Activated T-cell treated with anti-CD3 and anti-CD28 coated beads, Interleukin-2, amount 50 U/mL, for 72 hours (primary cell): ENCODE measurements around the gene DHCR7. TPM values are rescaled to one million over a fixed set of nuclear protein-coding genes. Genes with fewer than 3 reads are reported as not detected.

Experiments used
- ATAC-seq, 2 donors: fragments of 150-1000 bp; cut with Tn5 transposase; replicated peaks in 1 of 2; 2 replicates each; pipeline ENCODE4 v1.10.0; 2021; ENCODE audit warnings: moderate library complexity in 2 of 2, mild to moderate bottlenecking in 1 of 2
- DNase-seq, 2 donors: peaks; one replicate each; pipeline ENCODE4 v3.0.0; 2021 to 2022; ENCODE audit warnings: mixed read lengths in 1 of 2
- H3K27ac Mint-ChIP-seq: one replicate; pipeline ENCODE4 v1.8.0; 2022; ENCODE audit warnings: mild to moderate bottlenecking, moderate library complexity, mixed read lengths
- H3K27me3 Mint-ChIP-seq: one replicate; pipeline ENCODE4 v1.8.0; 2022; ENCODE audit warnings: low read depth, mixed read lengths
- H3K36me3 Mint-ChIP-seq, 2 donors: one replicate each; pipeline ENCODE4 v1.8.0; 2022; ENCODE audit warnings: mixed read lengths in 2 of 2, mild to moderate bottlenecking in 1 of 2; ENCODE audit not compliant: insufficient read depth in 2 of 2
- H3K4me1 Mint-ChIP-seq: one replicate; pipeline ENCODE4 v1.8.0; 2022; ENCODE audit warnings: low read depth, mixed read lengths
- H3K4me3 Mint-ChIP-seq, 2 donors: one replicate each; pipeline ENCODE4 v1.8.0; 2022; ENCODE audit warnings: mild to moderate bottlenecking in 2 of 2, mixed read lengths in 2 of 2, moderate library complexity in 2 of 2
- H3K9me3 Mint-ChIP-seq, 2 donors: one replicate each; pipeline ENCODE4 v1.8.0; 2022; ENCODE audit warnings: mixed read lengths in 2 of 2
- total RNA-seq, 2 donors: library from RNA; stranded (reverse); gene quantifications; one replicate each; pipeline ENCODE4 v1.2.3, GENCODE V29; 2022

The DHCR7 gene
- total RNA-seq, 2 donors from 2014 or later: 22.2 to 23.4 TPM

DNA sequence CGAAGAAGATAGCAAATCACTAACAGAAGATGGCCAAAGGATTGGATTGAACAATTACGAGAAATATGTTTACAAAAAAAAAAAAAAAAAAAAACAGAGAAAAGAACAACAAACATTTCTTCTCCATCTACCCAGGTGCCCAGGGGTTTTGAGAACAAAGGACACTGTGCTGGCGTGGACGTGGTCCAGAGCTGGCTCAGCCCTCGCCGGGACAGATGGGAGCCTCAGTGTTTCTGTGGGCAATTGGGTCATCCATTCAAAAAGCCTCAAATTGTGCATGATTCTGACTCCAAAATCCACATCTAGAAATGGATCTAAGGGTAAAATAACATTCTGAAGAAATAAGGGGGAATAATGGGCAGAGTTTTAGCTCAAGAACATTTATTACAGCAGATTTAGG, 63.1 kb downstream of the DHCR7 start:
- no peak for ATAC-seq
- H3K36me3 Mint-ChIP-seq: peaks cover 0 to 2% of the 10 kb centered on the region in 2 donors
- H3K4me1 Mint-ChIP-seq: no peaks in the 10 kb centered on the region
- H3K4me3 Mint-ChIP-seq: no peak overlapping the region
- DNase-seq: no peak
- no peak overlapping the region for H3K27ac Mint-ChIP-seq
- H3K9me3 Mint-ChIP-seq: peaks cover 4 to 5% of the 10 kb centered on the region in 2 donors
- H3K27me3 Mint-ChIP-seq: peaks cover 17% of the 10 kb centered on the region

GRCh38 chr11:71384561-71384960, 63.6 kb downstream of the DHCR7 start:
- ATAC-seq (no peak), DNase-seq (no peak)
- H3K4me1 Mint-ChIP-seq: no peaks in the 10 kb centered on the region
- no peak overlapping the region for H3K27ac Mint-ChIP-seq
- peaks cover 17% of the 10 kb centered on the region for H3K27me3 Mint-ChIP-seq
- no peak overlapping the region for H3K4me3 Mint-ChIP-seq
- H3K9me3 Mint-ChIP-seq: peaks cover 4 to 5% of the 10 kb centered on the region in 2 donors
- H3K36me3 Mint-ChIP-seq: peaks cover 0 to 2% of the 10 kb centered on the region in 2 donors

Other genes with a start within 250 kb of the DHCR7 start
- under 1 TPM; 0.12 to 0.28 TPM for gene SHANK2, start 195.8 kb downstream of the DHCR7 start, total RNA-seq
- gene NADSYN1, start 4.8 kb upstream of the DHCR7 start, total RNA-seq: 100 to 1,000 TPM; 107 to 111 TPM
- not detected for gene KRTAP5-7, start 78.9 kb upstream of the DHCR7 start, total RNA-seq
- not detected for gene KRTAP5-8, start 89.6 kb upstream of the DHCR7 start, total RNA-seq
- under 1 TPM in 1 of 2 donors, not detected in 1; 0.21 TPM for gene KRTAP5-9, start 100.0 kb upstream of the DHCR7 start, total RNA-seq
- not detected for gene KRTAP5-10, start 117.2 kb upstream of the DHCR7 start, total RNA-seq
- gene KRTAP5-11, start 134.5 kb upstream of the DHCR7 start, total RNA-seq: not detected